Ovary (tissue), 10 donors: ENCODE data around the gene LGALS1. TPM values are rescaled to one million over a fixed set of nuclear protein-coding genes. Genes with fewer than 3 reads are reported as not detected.

ENCODE experiments used
- DNase-seq, 5 donors: peaks; one replicate each; pipeline ENCODE4 v3.0.0-alpha.2; 2019 to 2020
- H3K27ac ChIP-seq, 2 donors: fragments of 200-600 bp; one replicate each; pipeline versions ENCODE4 v1.5.1 to v1.8.0; 2019 to 2022
- H3K27me3 ChIP-seq: fragments of 200-600 bp; one replicate; pipeline ENCODE4 v1.8.0; 2022
- H3K36me3 ChIP-seq: fragments of 200-600 bp; sonication (generic); one replicate; pipeline ENCODE4 v1.5.1; 2019
- H3K4me1 ChIP-seq: one replicate; pipeline ENCODE4 v1.8.1; 2013; ENCODE audit warnings: mild to moderate bottlenecking, moderate library complexity; ENCODE audit not compliant: insufficient read depth
- H3K4me3 ChIP-seq: fragments of 200-600 bp; sonication (generic); one replicate; pipeline ENCODE4 v1.5.1; 2017
- H3K9me3 ChIP-seq, 2 donors: fragments of 200-600 bp in 1 of 2; sonication (generic) in 1 of 2; one replicate each; pipeline versions ENCODE4 v1.5.1 to v1.8.1; 2013 to 2019; ENCODE audit warnings: mild to moderate bottlenecking in 1 of 2, moderate library complexity in 1 of 2
- CTCF ChIP-seq, 3 donors: fragments of 450-650 bp in 2 of 3; fragments of 200-600 bp in 1 of 3; IDR thresholded peaks; one replicate each; pipeline versions ENCODE4 v1.5.1 to v1.8.0; 2016 to 2022; ENCODE audit warnings: antibody characterized with exemption in 3 of 3, mild to moderate bottlenecking in 1 of 3
- EP300 ChIP-seq: sonication (generic); formaldehyde crosslinking; IDR thresholded peaks from one replicate; pipeline ENCODE4 v1.6.1; 2017; ENCODE audit warnings: antibody characterized with exemption
- POLR2A ChIP-seq: fragments of 450-650 bp; IDR thresholded peaks from one replicate; pipeline ENCODE4 v1.6.1; 2017; ENCODE audit warnings: antibody characterized with exemption, mild to moderate bottlenecking, moderate library complexity
- WGBS, 3 donors: extraction: QIAGEN DNeasy Blood & Tissue Kit in 1 of 3; methylation state at CpG; one replicate each; pipeline versions ENCODE4 v1.1.5 to v1.1.7; 2013 to 2017; 5-methylcytosine and 5-hydroxymethylcytosine counted together
- intact Hi-C, 4 donors: fragments of 100-400 bp; cut with DNase I; formaldehyde crosslinking; loops; one replicate each; pipeline versions ENCODE4 v1.11.0 to v1.15.1; 2022 to 2023
- long read RNA-seq, 3 donors: library from polyadenylated mRNA in 2 of 3; unstranded in 2 of 3; transcript quantifications; one replicate each; pipeline ENCODE4 v2.0.0 and lab custom pipeline, GENCODE V29; 2021 to 2026
- polyA plus RNA-seq, 2 donors: library from polyadenylated mRNA; stranded (reverse); fragments of 200-250 nt in 1 of 2; fragments of 350-450 nt in 1 of 2; fragmentation: Illumina TruSeq in 1 of 2; extraction: RNeasy Lipid Tissue Mini Kit (QIAGEN cat#74804) in 1 of 2; gene quantifications; one replicate each; pipeline ENCODE4 v1.2.3, GENCODE V29; 2013 to 2014
- total RNA-seq, 7 donors: library from RNA; depleted of rRNA in 2 of 7; stranded (reverse); fragments of >200 nt in 2 of 7; fragmentation: NEBNext Ultra II Directional in 3 of 7; extraction: Animal tissue kit (Norgen Biotek cat#: 25700) in 3 of 7; gene quantifications; one replicate each; pipeline versions ENCODE4 v1.1.0 to v1.2.4, GENCODE V29; 2016 to 2023
- donor health status: DM: no; HTN: no; CAD: no; lungs with moderate emphysema.
- donor health status: DM: no; HTN: no; CAD: no.
- donor health status: Bipolar disorder and iron deficiency.
- donor health status: DM: yes; HTN: yes; CAD: no.
- donor health status: DM: no; HTN: no; CAD: no.
- donor health status: DM: yes; HTN: yes; CAD: no.

Gene LGALS1
- total RNA-seq (1,000 to 10,000 TPM in 5 of 7 donors, 100 to 1,000 TPM in 2; 819 to 1,819 (median 1,125) TPM), polyA plus RNA-seq (1,000 to 10,000 TPM in 1 of 2 donors, 100 to 1,000 TPM in 1; 331 to 1,399 TPM)
- long read RNA-seq, donor 1, transcript LGALS1-201 (4 exons, 560 nt): major isoform, 106 of 118 reads
- long read RNA-seq, donor 1, partial matches to known transcripts: 6 of 118 reads
- long read RNA-seq, donor 1, other reads (novel, unspliced or antisense): 5 of 118 reads
- long read RNA-seq, donor 2, transcript LGALS1-201 (4 exons, 560 nt): major isoform, 195 of 219 reads
- long read RNA-seq, donor 2, partial matches to known transcripts: 15 of 219 reads
- long read RNA-seq, donor 2, other reads (novel, unspliced or antisense): 9 of 219 reads
- long read RNA-seq, donor 3, transcript LGALS1-201 (4 exons, 560 nt): major isoform, 397 of 446 reads
- long read RNA-seq, donor 3, partial matches to known transcripts: 42 of 446 reads
- long read RNA-seq, donor 3, other reads (novel, unspliced or antisense): 5 of 446 reads

DNA sequence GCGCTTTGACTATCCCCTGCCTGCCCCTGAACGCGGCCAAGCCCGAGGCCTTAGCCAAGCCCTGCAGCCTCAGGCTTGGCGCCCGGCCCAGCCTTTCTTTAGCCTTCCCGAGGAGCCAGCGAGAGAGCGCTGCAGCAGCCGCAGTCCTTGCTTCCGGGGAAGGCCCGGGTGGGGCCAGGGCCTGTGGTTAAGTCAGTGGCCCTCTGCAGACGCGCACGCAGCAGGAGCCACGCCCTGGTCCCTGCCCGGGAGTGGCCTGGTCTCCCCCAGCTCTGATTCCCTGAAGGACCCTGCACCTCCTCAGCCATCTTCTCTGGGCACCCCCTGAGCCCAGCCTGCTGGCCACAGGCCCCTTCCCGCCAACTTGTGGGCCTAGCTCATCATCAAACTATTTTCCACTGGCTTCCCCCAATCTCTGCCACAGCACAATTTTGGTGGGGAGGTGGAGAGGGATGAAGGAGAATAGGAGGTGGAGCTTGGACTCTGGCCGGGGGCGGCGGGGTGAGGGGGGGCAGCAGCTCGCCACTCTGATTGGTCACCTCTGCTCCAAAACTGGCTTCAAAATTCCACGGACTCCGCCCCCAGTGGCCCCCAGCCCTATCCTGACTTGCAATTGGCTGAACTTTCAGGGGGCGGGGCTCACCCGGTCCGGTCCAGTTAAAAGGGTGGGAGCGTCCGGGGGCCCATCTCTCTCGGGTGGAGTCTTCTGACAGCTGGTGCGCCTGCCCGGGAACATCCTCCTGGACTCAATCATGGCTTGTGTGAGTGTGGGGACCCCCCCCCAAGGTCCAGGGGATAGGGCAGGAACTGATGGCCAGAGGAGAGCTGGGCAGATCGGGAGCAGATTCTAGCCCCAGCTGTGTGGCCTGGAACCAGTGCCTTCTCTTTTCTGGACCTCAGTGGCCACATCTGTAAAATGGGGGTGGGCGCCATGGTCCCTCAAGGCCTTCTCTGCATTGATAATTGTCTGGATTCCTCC is at the start of gene LGALS1:
TSS of gene LGALS1 (plus strand) at position 686 of the 979 bp plus-strand sequence. CDS start at position 753, 67 bp downstream.
- DNase-seq: peak; percentile 99 to 100 (median 99)
- Histone ChIP-seq H3K27me3 (no peaks in the 10 kb centered on the region), H3K36me3 (no peaks in the 10 kb centered on the region), H3K9me3 (no peaks in the 10 kb centered on the region), H3K4me3 (peak within 1 kb of the TSS; percentile 58), H3K27ac (peak within 1 kb of the TSS; percentile 47 to 94), H3K4me1 (peaks cover 8% of the 10 kb centered on the region)
- TF ChIP-seq POLR2A: peak; percentile 68
- peak; percentile 53 for TF ChIP-seq EP300
- peak in 1 of 3 donors; percentile 29 for TF ChIP-seq CTCF (IDR thresholded peaks at IDR 0.05)
- intact Hi-C loops: loop anchor here in 2 of 4 donors (2.0 to 10.0 kb wide), 5 partner anchors 16 to 72 kb away; partner anchors contain the start of gene PDXP (in 1 of the 2)
- 1 to 2% (median 1%) methylated on average over 34 of the region's 34 CpGs for WGBS, 3 donors

DNA sequence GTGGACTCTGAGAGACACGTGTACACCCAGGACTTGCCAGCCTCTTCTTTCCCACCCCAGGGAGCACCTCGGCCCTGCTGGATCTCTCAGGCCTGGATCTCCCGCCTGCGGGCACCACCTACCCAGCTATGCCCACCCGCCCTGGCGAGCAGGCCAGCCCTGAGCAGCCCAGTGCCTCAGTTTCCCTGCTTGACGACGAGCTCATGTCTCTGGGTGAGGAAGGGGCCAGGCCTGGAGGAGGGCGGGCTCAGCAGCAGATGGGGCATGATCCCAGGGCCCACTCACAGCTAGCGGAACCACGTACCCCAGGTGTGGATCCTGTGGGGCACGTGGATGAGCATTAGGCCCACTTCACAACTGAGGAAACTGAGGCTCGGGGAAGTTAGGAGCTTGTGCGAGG is 49.7 kb upstream of the LGALS1 start:
- peak in 1 of 5 donors; percentile 59 for DNase-seq
- H3K27ac ChIP-seq: peak overlapping the region; percentile 23 to 47
- intact Hi-C loops: loop anchor here in 1 of 4 donors (10.0 kb wide), 1 partner anchor 49 kb away; the partner anchor contains the start of gene LGALS1
- no peaks in the 10 kb centered on the region for H3K27me3 ChIP-seq
- H3K4me1 ChIP-seq: peaks cover 4% of the 10 kb centered on the region
- WGBS, 3 donors: 76 to 81% (median 77%) methylated on average over 14 of the region's 14 CpGs
- TF ChIP-seq POLR2A (no peak), EP300 (no peak), CTCF (IDR thresholded peaks at IDR 0.05) (no peak)
- H3K9me3 ChIP-seq: no peaks in the 10 kb centered on the region
- no peaks in the 10 kb centered on the region for H3K36me3 ChIP-seq
- H3K4me3 ChIP-seq: no peak overlapping the region

DNA sequence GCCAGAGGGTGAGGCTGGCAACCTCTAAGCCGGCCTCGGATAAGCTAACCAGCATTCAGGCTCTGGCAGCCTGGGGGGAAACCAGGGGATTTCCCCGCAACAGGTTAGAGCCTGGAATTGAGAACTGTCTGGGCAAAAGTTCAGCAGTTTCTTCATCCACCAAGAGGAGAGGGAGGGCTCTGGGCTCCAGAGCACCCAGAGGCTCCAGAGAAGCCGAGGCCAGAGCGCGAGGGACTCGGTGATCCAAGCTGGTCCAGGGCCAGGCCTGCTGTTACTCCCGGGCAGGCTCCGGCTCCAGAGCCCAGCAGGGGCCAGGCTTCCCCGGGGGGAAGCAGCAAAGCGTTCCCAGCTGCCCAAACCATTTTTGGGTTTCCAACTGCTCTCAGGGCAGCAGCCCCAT is 49.3 kb upstream of the LGALS1 start:
- intact Hi-C loops: loop anchor here in 1 of 4 donors (10.0 kb wide), 1 partner anchor 49 kb away; the partner anchor contains the start of gene LGALS1
- Histone ChIP-seq H3K27ac (peak overlapping the region; percentile 23 to 47), H3K4me1 (peaks cover 4% of the 10 kb centered on the region), H3K4me3 (no peak overlapping the region), H3K9me3 (no peaks in the 10 kb centered on the region), H3K36me3 (no peaks in the 10 kb centered on the region), H3K27me3 (no peaks in the 10 kb centered on the region)
- peak; percentile 83 to 93 (median 89) for DNase-seq
- TF ChIP-seq EP300: no peak
- no peak for TF ChIP-seq POLR2A
- TF ChIP-seq CTCF (IDR thresholded peaks at IDR 0.05): no peak
- WGBS, 3 donors: 19 to 47% (median 25%) methylated on average over 11 of the region's 11 CpGs
